Central memory CD8-positive, alpha-beta T cell (primary cell): ENCODE measurements around the gene IFT88.
A peak's percentile ranks its signal among the peaks of the same experiment; 100 is the strongest.

Source experiments
- ATAC-seq: fragments of 150-1000 bp; cut with Tn5 transposase; replicated peaks from 2 replicates; pipeline ENCODE4 v1.10.0; 2022; ENCODE audit warnings: mild to moderate bottlenecking, moderate FRiP score, moderate number of reproducible peaks; ENCODE audit not compliant: poor library complexity, severe bottlenecking; ENCODE audit errors: extremely low read depth
- DNase-seq, 2 donors: peaks; one replicate each; pipeline ENCODE4 v3.0.0; 2021; ENCODE audit warnings: low spot score in 2 of 2
- H3K27ac Mint-ChIP-seq: one replicate; pipeline ENCODE4 v1.8.0; 2022; ENCODE audit warnings: low read depth, mild to moderate bottlenecking, moderate library complexity, mixed read lengths
- H3K27me3 Mint-ChIP-seq: one replicate; pipeline ENCODE4 v1.8.0; 2022; ENCODE audit warnings: mixed read lengths
- H3K36me3 Mint-ChIP-seq: one replicate; pipeline ENCODE4 v1.8.0; 2022; ENCODE audit warnings: mild to moderate bottlenecking, moderate library complexity, mixed read lengths; ENCODE audit not compliant: insufficient read depth
- H3K4me1 Mint-ChIP-seq: one replicate; pipeline ENCODE4 v1.8.0; 2022; ENCODE audit warnings: mixed read lengths
- H3K4me3 Mint-ChIP-seq: one replicate; pipeline ENCODE4 v1.8.0; 2022; ENCODE audit warnings: mild to moderate bottlenecking, moderate library complexity, mixed read lengths
- H3K9me3 Mint-ChIP-seq: one replicate; pipeline ENCODE4 v1.8.0; 2022; ENCODE audit warnings: mixed read lengths

Gene IFT88

DNA sequence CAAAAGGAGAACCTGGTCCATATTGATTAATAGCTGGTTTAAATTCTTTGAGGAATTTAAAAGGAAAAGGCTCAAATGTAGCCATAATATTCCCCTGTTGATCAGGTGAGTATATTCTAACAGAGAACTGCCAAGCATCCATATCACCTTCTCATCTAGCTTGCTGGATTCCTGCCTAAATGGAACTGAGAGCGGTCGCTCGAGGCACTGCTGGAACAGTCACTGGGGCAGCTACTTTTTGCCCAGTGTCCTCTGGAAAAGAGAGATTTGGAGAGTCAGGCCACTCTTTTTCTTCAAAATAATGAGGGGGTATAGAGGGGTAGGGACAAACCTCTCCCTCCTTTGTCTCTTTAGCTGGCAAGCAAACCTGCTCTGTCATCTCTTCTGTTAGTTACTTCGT, 117.1 kb downstream of the IFT88 start:
- Mint-ChIP-seq H3K27ac (no peak overlapping the region), H3K9me3 (no peaks in the 10 kb centered on the region), H3K4me1 (no peaks in the 10 kb centered on the region), H3K36me3 (no peaks in the 10 kb centered on the region), H3K4me3 (no peak overlapping the region), H3K27me3 (no peaks in the 10 kb centered on the region)
- no peak for DNase-seq
- ATAC-seq, result no peak

DNA sequence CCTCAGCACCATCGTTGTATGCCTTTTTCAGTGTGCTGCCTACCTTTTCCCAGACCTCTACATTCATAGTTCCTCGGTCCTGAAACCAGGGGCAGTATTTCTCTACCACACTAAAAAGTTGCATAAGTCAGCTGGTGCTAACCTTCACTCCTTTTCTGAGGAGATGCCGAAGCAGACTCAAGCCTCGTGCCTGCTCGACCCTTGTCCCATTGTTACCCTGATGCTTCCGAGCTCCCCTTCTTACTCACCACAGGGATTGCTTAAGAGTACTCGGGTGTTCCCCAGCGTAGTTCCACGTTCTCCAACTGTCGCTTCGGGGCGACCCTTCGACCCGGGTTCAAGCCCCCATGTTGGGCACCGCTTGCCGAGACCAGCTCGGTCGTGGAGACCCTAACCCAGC, 117.6 kb downstream of the IFT88 start:
- Mint-ChIP-seq H3K4me3 (no peak overlapping the region), H3K36me3 (no peaks in the 10 kb centered on the region), H3K9me3 (no peaks in the 10 kb centered on the region), H3K27me3 (no peaks in the 10 kb centered on the region), H3K4me1 (no peaks in the 10 kb centered on the region), H3K27ac (no peak overlapping the region)
- DNase-seq, result no peak
- no peak for ATAC-seq

DNA sequence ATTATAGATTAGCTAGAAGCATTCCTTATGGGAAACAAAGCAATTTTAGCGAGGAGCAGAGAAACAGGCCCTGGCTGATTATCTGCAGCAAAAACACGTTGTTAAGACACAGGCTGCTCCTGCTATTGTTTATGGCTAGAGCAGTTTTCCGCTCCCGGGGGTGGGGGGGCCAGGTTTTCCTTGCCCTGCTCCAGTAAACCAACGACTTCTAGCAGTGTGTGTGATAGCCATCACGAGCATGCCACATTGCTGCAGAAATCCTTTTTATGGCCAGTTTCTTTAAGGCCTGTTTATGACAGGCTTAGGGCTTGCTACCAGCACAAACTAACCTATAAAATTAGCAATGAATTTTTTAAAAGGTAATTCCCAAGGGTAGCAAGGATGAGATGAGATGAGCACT, 118.1 kb downstream of the IFT88 start:
- H3K4me1 Mint-ChIP-seq, result no peaks in the 10 kb centered on the region

DNA sequence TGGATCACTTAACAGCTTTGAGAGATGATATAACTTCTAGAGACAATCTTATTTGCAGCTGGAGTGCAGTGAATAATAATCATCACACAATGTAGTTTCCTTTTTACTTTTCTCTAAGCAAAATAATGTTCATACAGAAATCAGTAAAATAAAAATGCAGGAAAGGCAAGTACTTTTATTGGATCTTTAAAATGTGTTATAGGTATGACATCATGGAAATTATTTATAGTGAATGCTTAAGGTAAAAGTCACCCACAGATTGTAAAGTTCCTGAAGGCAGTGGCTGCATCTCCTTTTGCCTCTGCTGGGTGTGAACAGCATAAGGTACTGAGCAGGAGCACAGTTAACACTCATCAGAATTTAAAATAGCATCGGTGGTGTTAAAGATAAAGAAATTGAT, 119.2 kb downstream of the IFT88 start:
- DNase-seq (no peak), ATAC-seq (no peak)
- H3K36me3 Mint-ChIP-seq, result no peaks in the 10 kb centered on the region
- H3K4me3 Mint-ChIP-seq, result no peak overlapping the region
- H3K4me1 Mint-ChIP-seq, result no peaks in the 10 kb centered on the region
- H3K27ac Mint-ChIP-seq, result no peak overlapping the region
- no peaks in the 10 kb centered on the region for H3K27me3 Mint-ChIP-seq
- no peaks in the 10 kb centered on the region for H3K9me3 Mint-ChIP-seq

More for the DNA sequence above, 118.1 kb downstream of the IFT88 start:
- no peak for DNase-seq
- H3K4me3 Mint-ChIP-seq, result no peak overlapping the region
- no peaks in the 10 kb centered on the region for H3K27me3 Mint-ChIP-seq
- H3K9me3 Mint-ChIP-seq, result no peaks in the 10 kb centered on the region
- H3K27ac Mint-ChIP-seq, result no peak overlapping the region
- no peaks in the 10 kb centered on the region for H3K36me3 Mint-ChIP-seq
- ATAC-seq, result no peak

DNA sequence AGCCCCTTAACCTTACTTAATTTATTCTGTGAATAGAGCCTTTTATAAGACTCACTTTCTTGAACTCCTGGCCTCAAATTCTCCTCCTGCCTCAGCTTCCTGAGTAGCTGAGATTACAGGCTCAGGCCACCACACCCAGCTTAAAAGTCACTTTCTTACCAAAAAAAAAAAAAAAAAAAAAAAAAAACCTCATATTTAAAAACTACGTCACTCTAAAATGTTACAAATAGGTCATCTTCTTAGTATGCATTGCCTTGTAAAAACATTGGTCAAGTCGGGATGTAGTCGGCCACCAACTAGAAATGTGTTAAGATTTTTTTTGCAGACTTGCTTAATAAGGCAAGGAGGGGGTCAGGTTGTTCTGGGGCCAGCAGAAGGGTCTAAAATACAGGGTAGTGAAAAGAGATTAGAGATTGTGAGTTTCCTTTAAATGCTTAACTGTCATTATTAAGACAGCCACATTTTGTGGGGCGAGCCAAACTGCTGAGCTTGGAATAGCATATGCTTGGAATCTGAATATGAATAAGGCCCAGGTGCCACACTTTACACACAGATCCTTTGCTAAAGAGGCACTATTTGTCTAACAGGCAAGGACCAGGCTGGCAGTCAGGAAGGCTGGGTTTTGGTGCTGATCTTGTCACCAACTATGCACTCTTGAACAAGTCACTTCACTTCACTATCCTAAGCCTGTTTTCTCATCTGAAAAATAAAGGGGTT, 120.1 kb downstream of the IFT88 start:
- H3K36me3 Mint-ChIP-seq, result no peaks in the 10 kb centered on the region
- no peaks in the 10 kb centered on the region for H3K4me1 Mint-ChIP-seq
- DNase-seq (no peak), ATAC-seq (no peak)
- H3K4me3 Mint-ChIP-seq, result no peak overlapping the region
- no peak overlapping the region for H3K27ac Mint-ChIP-seq
- no peaks in the 10 kb centered on the region for H3K9me3 Mint-ChIP-seq
- no peaks in the 10 kb centered on the region for H3K27me3 Mint-ChIP-seq

DNA sequence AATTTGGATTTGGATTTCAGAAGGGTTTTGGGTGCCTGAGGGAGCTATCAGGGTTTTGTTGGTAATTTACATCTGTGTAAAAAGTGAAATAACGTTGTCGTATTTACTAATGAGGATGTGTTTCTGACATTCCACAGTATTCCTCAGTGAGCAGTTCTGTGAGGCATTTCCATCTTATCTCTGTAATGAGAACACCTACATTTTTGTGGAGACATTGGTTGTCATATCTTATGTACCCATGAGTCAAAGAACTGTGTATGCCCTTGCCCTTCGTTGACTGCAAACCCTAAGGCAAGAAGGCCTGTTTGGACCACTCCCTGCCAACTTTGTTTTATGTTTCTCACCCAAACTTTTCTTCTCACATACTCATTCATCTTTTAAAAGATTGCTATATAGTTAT, 122.3 kb downstream of the IFT88 start:
- no peak overlapping the region for H3K4me3 Mint-ChIP-seq
- H3K27me3 Mint-ChIP-seq, result no peaks in the 10 kb centered on the region
- H3K27ac Mint-ChIP-seq, result no peak overlapping the region
- no peaks in the 10 kb centered on the region for H3K36me3 Mint-ChIP-seq
- H3K4me1 Mint-ChIP-seq, result no peaks in the 10 kb centered on the region
- ATAC-seq (no peak), DNase-seq (no peak)
- no peaks in the 10 kb centered on the region for H3K9me3 Mint-ChIP-seq

DNA sequence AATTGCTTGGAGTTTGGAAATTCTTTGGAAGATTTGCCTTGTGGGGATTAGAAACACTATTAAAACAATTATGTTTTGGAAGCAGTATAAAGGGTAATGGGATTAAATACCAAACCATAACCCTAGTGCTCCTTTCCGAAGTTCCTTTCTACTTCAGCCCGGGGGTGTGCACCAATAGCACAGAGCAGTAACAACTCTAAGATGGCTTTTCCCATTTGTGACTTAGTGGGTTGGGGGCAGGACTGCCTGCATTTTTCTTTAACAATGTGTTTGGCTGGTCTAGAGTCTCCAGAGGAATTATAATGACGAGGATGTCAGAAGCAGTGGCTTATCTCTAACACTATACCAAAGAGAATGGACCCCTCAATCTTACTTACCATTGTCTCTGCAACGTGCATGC, 124.7 kb downstream of the IFT88 start:
- no peaks in the 10 kb centered on the region for H3K9me3 Mint-ChIP-seq
- peaks cover 6% of the 10 kb centered on the region for H3K4me1 Mint-ChIP-seq
- no peaks in the 10 kb centered on the region for H3K36me3 Mint-ChIP-seq
- DNase-seq (no peak), ATAC-seq (no peak)
- H3K27ac Mint-ChIP-seq, result no peak overlapping the region
- H3K27me3 Mint-ChIP-seq, result peaks cover 10% of the 10 kb centered on the region
- H3K4me3 Mint-ChIP-seq, result no peak overlapping the region

DNA sequence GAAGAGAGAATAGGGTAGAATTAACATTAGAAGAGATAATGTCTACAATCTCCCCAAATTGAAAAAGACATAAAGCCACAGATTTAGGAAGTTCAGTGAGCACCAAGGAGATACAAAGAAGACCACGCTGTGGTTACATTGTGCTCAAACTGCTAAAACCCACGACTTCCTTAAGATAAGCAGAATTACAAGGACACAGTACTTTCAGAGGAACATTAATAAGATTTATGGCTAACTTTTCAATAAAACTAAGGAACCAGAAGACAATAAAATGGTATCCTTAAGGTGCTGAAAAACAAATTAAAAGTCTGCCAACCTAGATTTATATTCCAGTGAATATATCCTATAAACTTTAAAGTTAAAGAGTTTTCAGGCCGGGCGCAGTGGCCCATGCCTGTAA, 129.1 kb downstream of the IFT88 start:
- H3K27me3 Mint-ChIP-seq, result peaks cover 26% of the 10 kb centered on the region
- no peak overlapping the region for H3K27ac Mint-ChIP-seq
- H3K4me1 Mint-ChIP-seq, result peaks cover 6% of the 10 kb centered on the region
- no peak for DNase-seq
- no peaks in the 10 kb centered on the region for H3K9me3 Mint-ChIP-seq
- ATAC-seq, result no peak
- H3K4me3 Mint-ChIP-seq, result no peak overlapping the region
- peaks cover 2% of the 10 kb centered on the region for H3K36me3 Mint-ChIP-seq

DNA sequence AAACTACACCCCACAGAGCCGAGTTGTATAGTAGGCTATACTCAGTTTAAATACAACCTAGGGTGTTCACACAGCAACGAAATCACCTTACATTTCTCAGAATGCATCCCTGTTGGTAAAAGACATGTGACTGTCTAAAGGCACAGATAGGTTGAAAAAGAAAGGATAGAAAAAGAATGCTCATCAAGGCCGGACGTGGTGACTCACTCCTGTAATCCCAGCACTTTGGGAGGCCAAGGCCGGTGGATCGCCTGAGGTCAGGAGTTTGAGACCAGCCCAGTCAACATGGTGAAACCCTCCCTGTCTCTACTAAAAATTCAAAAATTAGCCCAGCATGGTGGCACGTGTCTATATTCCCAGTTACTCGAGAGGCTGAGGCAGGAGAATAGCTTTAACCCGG, 132.8 kb downstream of the IFT88 start:
- no peak for ATAC-seq
- no peaks in the 10 kb centered on the region for H3K9me3 Mint-ChIP-seq
- peaks cover 12% of the 10 kb centered on the region for H3K4me1 Mint-ChIP-seq
- no peak for DNase-seq
- no peak overlapping the region for H3K4me3 Mint-ChIP-seq
- H3K27ac Mint-ChIP-seq, result no peak overlapping the region
- H3K36me3 Mint-ChIP-seq, result peaks cover 7% of the 10 kb centered on the region
- peaks cover 28% of the 10 kb centered on the region for H3K27me3 Mint-ChIP-seq

DNA sequence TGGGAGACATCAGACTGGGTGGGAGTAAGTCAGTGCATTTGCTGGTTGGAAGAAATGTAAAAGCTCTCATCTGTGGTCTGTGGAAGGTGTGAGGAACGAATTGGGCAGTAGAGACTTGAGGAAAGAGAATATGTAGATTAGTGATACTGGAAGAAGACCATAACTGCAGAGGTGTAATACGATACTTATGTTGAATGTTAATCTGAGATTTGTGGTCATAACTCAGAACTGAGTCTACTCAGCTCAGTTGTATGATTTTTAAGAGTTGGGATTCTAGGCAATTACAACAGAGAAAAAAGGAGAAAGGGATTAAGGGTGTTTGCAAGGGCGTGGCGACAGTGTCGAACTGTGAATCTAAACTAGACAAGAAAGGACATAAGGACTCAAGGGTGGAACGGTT, 133.3 kb downstream of the IFT88 start:
- H3K4me3 Mint-ChIP-seq, result no peak overlapping the region
- peaks cover 27% of the 10 kb centered on the region for H3K27me3 Mint-ChIP-seq
- no peaks in the 10 kb centered on the region for H3K9me3 Mint-ChIP-seq
- ATAC-seq, result no peak
- H3K36me3 Mint-ChIP-seq, result peaks cover 7% of the 10 kb centered on the region
- no peak overlapping the region for H3K27ac Mint-ChIP-seq
- DNase-seq, result no peak
- peaks cover 12% of the 10 kb centered on the region for H3K4me1 Mint-ChIP-seq

DNA sequence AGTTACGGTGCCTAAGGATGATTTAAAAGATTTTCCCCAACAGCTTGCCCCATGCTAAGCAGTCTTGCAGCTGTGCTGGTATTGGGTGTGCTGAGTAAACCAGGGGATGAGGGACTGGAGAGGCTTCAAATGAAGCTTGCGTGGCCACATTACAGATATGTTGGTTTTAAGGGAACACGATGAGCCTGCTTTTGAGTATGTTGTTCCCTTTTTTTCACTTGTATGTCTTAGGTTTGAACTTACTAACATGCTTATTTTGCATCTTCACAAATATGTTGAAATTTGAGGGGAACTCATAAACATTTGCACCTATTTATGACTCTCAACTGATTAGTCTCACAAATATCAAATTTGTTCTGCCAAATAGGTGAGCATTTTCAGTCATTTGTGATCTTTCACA, 134.5 kb downstream of the IFT88 start:
- Mint-ChIP-seq H3K27me3 (peaks cover 18% of the 10 kb centered on the region), H3K27ac (no peak overlapping the region), H3K4me1 (peaks cover 6% of the 10 kb centered on the region), H3K9me3 (no peaks in the 10 kb centered on the region), H3K36me3 (peaks cover 7% of the 10 kb centered on the region), H3K4me3 (no peak overlapping the region)
- ATAC-seq, result no peak
- DNase-seq, result no peak

DNA sequence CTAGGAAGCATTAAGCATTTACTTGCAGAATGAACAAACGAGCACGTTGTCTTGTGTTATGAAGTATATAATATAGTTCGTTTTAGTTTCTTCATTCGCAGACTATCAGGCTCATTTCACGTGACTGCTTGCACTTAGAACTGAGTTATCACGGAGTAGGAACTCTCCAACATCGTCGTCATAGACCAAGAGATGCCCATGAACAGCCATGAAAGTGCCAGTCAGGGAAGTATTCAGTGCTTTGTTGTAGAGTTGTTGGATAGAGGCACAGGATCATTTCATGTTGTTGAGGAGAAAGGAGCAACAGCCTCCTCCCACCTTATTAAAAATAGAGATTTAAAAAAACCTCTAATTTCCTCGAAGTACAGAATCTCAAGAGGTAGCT, 135.6 kb downstream of the IFT88 start:
- DNase-seq (no peak), ATAC-seq (no peak)
- peaks cover 7% of the 10 kb centered on the region for H3K36me3 Mint-ChIP-seq
- H3K4me1 Mint-ChIP-seq, result peaks cover 6% of the 10 kb centered on the region
- no peak overlapping the region for H3K27ac Mint-ChIP-seq
- no peaks in the 10 kb centered on the region for H3K9me3 Mint-ChIP-seq
- peak overlapping the region; percentile 96 for H3K4me3 Mint-ChIP-seq
- peaks cover 18% of the 10 kb centered on the region for H3K27me3 Mint-ChIP-seq

DNA sequence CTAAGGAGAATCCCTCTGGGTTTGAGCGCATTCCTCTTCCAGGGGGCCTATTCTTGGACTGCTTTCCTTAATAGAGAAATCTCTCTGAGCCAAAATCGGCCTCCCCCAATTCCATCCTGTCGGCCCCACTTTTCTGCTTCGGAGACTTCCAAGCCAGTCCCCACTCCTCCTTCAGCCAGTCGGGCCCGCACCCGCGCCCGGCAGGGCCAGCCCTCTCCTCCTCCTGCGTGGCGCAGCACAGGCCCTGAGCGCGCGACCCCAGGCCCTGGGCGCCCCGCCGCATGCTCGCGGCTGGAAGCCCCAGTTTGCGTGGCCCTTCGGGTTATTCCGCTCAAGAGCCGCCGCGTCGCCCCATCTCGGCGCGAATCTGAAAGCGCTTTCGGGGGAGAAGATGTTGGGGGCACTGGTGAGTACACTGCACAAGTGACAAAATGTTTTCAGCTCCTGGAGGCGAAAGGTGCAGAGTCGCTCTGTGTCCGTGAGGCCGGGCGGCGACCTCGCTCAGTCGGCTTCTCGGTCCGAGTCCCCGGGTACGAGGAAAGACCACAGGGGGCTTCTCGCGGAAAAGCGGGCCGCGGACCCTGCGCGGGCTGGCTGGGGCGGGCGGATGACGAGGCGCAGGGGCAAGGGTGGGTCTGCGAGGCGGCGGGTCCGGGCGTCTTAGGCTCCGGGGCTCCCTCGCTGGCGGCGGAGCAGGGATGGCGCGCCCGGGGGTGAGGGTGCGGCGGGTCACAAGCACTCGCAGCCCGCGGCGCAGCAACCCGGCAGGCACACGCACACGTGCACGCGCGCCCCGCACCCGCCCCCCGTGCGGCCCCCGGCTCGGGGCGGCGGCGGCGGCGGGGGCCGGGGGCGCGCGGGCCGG, 136.2 kb downstream of the IFT88 start, which contains the start of gene IL17D:
Gene IL17D (plus strand): TSS at position 785 of the 865 bp plus-strand sequence. CDS start 303 bp downstream, outside the sequence.
- Mint-ChIP-seq H3K4me3 (peak within 1 kb of the TSS; percentile 96), H3K9me3 (no peaks in the 10 kb centered on the region), H3K27ac (peak within 1 kb of the TSS; percentile 44), H3K27me3 (peaks cover 18% of the 10 kb centered on the region), H3K36me3 (peaks cover 7% of the 10 kb centered on the region), H3K4me1 (peaks cover 6% of the 10 kb centered on the region)
- ATAC-seq (peak; percentile 24), DNase-seq (no peak)
